OCI-LY3 (cell line): ENCODE measurements around the gene CLIC1.

Experiments
- CTCF ChIP-seq: fragments of 200-600, 300-600 bp; sonication (generic); IDR thresholded peaks from 2 replicates; pipeline ENCODE4 v1.5.1; 2014; ENCODE audit warnings: antibody characterized with exemption, low read length, low read depth
- EZH2phosphoT487 ChIP-seq: fragments of 200-600 bp; shearing (Covaris generic); IDR thresholded peaks from 2 replicates; pipeline ENCODE4 v1.6.1; 2018; ENCODE audit warnings: antibody characterized with exemption, mixed run types, low read depth

GRCh38 chr6:31736021-31736767, at the start of gene CLIC1:
- TF ChIP-seq CTCF (no peak), EZH2phosphoT487 (no peak)
